Duodenal mucosa (tissue), 2 donors: ENCODE results near the gene RXRB.

ENCODE experiments used
- H3K27ac ChIP-seq: one replicate; pipeline ENCODE4 v1.7.0; 2013; ENCODE audit warnings: low read depth, low read length
- H3K27me3 ChIP-seq, 2 donors: one replicate each; pipeline ENCODE4 v1.7.0; 2013; ENCODE audit warnings: low read length in 2 of 2, control low read depth in 1 of 2; ENCODE audit not compliant: insufficient read depth in 2 of 2, control insufficient read depth in 1 of 2
- H3K36me3 ChIP-seq, 2 donors: one replicate each; pipeline ENCODE4 v1.7.0; 2013; ENCODE audit warnings: low read length in 2 of 2, control low read depth in 1 of 2; ENCODE audit not compliant: insufficient read depth in 2 of 2, control insufficient read depth in 1 of 2
- H3K4me1 ChIP-seq, 2 donors: one replicate each; pipeline ENCODE4 v1.7.0; 2013; ENCODE audit warnings: low read length in 2 of 2, control low read depth in 1 of 2; ENCODE audit not compliant: insufficient read depth in 2 of 2, control insufficient read depth in 1 of 2
- H3K4me3 ChIP-seq, 2 donors: one replicate each; pipeline ENCODE4 v1.7.0; 2013; ENCODE audit warnings: low read length in 2 of 2, low read depth in 1 of 2
- H3K9ac ChIP-seq, 2 donors: one replicate each; pipeline ENCODE4 v1.7.0; 2013; ENCODE audit warnings: low read length in 2 of 2, low read depth in 1 of 2
- H3K9me3 ChIP-seq, 2 donors: one replicate each; pipeline ENCODE4 v1.7.0; 2013; ENCODE audit warnings: low read length in 2 of 2, control low read depth in 1 of 2; ENCODE audit not compliant: control insufficient read depth in 1 of 2

The RXRB gene

DNA sequence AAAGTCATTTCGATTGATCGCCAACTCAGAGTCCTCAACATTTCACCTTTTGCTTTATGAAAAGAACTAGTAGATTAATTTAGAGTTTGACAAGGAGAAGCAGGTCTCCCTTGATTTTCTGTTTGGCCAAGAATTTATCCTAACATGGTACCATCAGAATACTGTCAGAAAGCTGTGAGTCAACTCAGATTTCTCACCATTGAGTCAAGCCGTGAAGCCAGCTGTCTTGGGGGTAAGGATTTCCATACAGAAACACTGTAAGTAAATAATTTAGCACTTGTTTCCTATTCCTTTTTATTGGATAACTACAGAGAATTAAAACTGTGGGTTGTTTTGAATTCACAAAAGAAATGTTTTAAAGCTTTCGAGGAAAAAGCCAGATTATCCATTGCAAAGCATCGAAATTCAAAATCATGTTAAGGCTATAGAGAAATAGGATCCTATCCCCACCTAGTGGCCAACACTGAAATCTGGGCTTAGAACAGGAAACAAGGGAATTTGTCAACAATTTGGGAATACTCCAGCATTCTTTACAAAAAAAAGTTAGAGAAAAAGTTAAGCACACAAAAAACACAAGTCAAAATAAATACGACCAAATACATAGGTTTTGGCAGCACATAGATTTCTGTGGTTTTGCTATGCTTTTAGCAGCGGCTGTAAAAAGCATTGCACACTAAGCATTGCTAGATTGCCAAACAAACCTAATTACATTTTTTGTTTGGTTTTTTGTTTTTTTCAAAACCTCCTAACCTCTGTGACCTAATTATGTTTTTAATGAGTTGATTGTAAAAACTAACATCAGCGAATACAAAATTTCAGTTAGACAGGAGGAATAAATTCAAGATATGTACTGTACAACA is 52.4 kb downstream of the RXRB start:
- no peaks in the 10 kb centered on the region for H3K36me3 ChIP-seq
- peaks cover 3 to 4% of the 10 kb centered on the region in 2 donors for H3K9me3 ChIP-seq
- peaks cover 5 to 9% of the 10 kb centered on the region in 2 donors for H3K27me3 ChIP-seq
- H3K9ac ChIP-seq = no peak overlapping the region
- no peak overlapping the region for H3K27ac ChIP-seq
- no peaks in the 10 kb centered on the region for H3K4me1 ChIP-seq
- H3K4me3 ChIP-seq = no peak overlapping the region

DNA sequence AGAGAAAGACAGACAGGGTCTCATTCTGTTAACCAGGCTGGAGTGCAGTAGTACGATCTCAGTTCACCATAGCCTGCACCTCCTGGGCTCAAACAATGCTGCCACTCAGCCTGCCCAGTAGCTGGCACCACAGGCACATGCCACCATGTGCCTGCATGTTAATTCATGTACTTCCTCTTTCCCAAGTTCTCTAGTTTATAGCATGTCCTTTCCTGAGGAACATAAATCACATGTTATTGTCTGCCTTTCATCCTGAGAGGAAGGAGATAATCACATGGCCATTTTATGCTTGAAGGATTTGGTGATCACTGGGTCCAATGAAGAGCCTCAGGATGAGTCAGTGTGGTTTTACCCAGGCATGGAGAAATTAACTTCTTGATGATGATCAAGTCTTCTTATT is 56.1 kb downstream of the RXRB start:
- H3K27ac ChIP-seq = no peak overlapping the region
- no peaks in the 10 kb centered on the region for H3K36me3 ChIP-seq
- peaks cover 9 to 10% of the 10 kb centered on the region in 2 donors for H3K27me3 ChIP-seq
- no peaks in the 10 kb centered on the region for H3K4me1 ChIP-seq
- no peak overlapping the region for H3K9ac ChIP-seq
- H3K9me3 ChIP-seq = no peaks in the 10 kb centered on the region
- no peak overlapping the region for H3K4me3 ChIP-seq
